Gastroesophageal sphincter (tissue), 3 donors: ENCODE results near the gene SMAD1.

Experiments
- CTCF ChIP-seq, 4 experiments: fragments of 200-600 bp in 2 of 4; fragments of 450-650 bp in 2 of 4; sonication (generic) in 1 of 4; IDR thresholded peaks; one replicate each; pipeline ENCODE4 v1.5.1; 2017 to 2019; ENCODE audit warnings: antibody characterized with exemption in 4 of 4, mild to moderate bottlenecking in 2 of 4, moderate library complexity in 2 of 4
- EP300 ChIP-seq: sonication (generic); formaldehyde crosslinking; IDR thresholded peaks from one replicate; pipeline ENCODE4 v1.6.1; 2017; ENCODE audit warnings: antibody characterized with exemption, mild to moderate bottlenecking
- POLR2A ChIP-seq, 2 donors: fragments of 450-650 bp; IDR thresholded peaks; one replicate each; pipeline ENCODE4 v1.6.1; 2017; ENCODE audit warnings: antibody characterized with exemption in 2 of 2, mild to moderate bottlenecking in 2 of 2, moderate library complexity in 1 of 2
- POLR2AphosphoS5 ChIP-seq: sonication (generic); formaldehyde crosslinking; IDR thresholded peaks from one replicate; pipeline ENCODE4 v1.6.1; 2017; ENCODE audit warnings: antibody characterized with exemption

DNA sequence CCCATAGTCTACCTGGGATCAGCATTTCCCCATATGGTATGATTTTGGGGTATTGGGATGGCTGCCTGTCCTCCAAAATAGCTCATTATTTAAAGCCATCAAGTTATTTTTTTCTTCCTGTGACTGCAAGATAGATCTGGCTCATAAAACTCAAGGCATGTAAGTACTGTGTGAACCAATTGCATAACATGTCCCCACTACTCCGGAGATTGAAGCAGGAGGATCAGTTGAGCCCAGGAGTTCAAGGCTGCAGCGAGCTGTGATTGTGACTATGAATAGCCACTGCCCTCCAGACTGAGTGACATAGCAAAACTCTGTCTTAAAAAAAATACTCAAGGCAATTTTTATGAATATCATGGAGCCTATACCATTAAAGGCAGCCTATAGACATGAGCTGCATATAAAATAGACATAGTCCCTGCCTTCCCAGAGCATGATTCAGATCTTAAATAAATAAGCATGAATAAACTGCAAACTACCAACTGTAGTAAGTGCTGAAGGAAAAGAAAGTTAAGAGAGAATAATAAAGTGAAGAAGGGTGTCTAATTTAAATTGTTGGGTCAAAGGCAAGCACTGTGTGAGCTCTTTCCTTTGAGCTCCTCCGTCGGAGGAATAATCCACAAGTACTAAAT is 120.6 kb downstream of the SMAD1 start:
- TF ChIP-seq CTCF (IDR thresholded peaks at IDR 0.05) (no peak), POLR2A (IDR thresholded peaks at IDR 0.05) (no peak), POLR2AphosphoS5 (no peak), EP300 (no peak)
